K562 (cell line): ENCODE results near the gene KCNJ9. TPM values are rescaled to one million over a fixed set of nuclear protein-coding genes. Genes with fewer than 3 reads are reported as not detected.

ENCODE experiments used
- ATAC-seq: fragments of 200-7000 bp; cut with Tn5 transposase; 3 replicates; pipeline ENCODE4 v1.9.1; 2020; ENCODE audit warnings: moderate library complexity
- BruUV-seq: library from RNA; stranded (reverse); fragments of 400-500 nt; replicated peaks from 2 replicates; lab custom pipeline; 2021; lab: Mats Ljungman, UMichigan
- CTCF ChIA-PET: fragments of 300-600 bp; formaldehyde crosslinking; extraction: SDS; loops from one replicate; lab custom pipeline; 2021; ENCODE audit warnings: low intra/inter-chr PET ratio; lab: Yijun Ruan, JAX
- POLR2A ChIA-PET: fragments of 300-600, 350-650 bp; sonication (Branson Sonifier 250); formaldehyde crosslinking; extraction: SDS; loops from one replicate; lab custom pipeline; 2021; ENCODE audit warnings: antibody characterized with exemption, inconsistent platforms; lab: Yijun Ruan, JAX
- DNase-seq, 4 experiments: peaks; one replicate each; pipeline versions ENCODE4 v3.0.0 to v3.0.0-alpha.2; 2011 to 2018; ENCODE audit warnings: low spot score in 3 of 4, mixed read lengths in 3 of 4; ENCODE audit errors: extremely low read depth in 1 of 4
- FAIRE-seq: peaks from 2 replicates; lab custom pipeline; 2011; peaks lifted over from hg19 to GRCh38; lab: Jason Lieb, UNC
- H2AFZ ChIP-seq: 2 replicates; pipeline ENCODE4 v1.6.0; 2011; ENCODE audit warnings: low read depth, low read length, control low read depth, inconsistent platforms
- H3K27ac ChIP-seq: fragments of 200-600 bp; 3 replicates; pipeline ENCODE4 v1.8.0; 2011; ENCODE audit warnings: low read depth, mild to moderate bottlenecking, control low read depth, inconsistent platforms, low read length, moderate library complexity, mixed read lengths; ENCODE audit errors: extremely low read depth
- H3K27me3 ChIP-seq, 2 experiments: fragments of 300-600 bp in 1 of 2; 2 replicates in 1 of 2; 3 replicates in 1 of 2; pipeline versions ENCODE4 v1.6.0 to v1.8.0; 2011; ENCODE audit warnings: inconsistent platforms in 2 of 2, low read length in 2 of 2, mild to moderate bottlenecking in 1 of 2, mixed read lengths in 1 of 2, moderate library complexity in 1 of 2; ENCODE audit not compliant: control insufficient read depth in 2 of 2, insufficient read depth in 2 of 2
- H3K36me3 ChIP-seq: fragments of 300-600 bp; 3 replicates; pipeline ENCODE4 v1.8.0; 2011; ENCODE audit warnings: mild to moderate bottlenecking, low read length, inconsistent platforms; ENCODE audit not compliant: control insufficient read depth, insufficient read depth
- H3K4me1 ChIP-seq, 2 experiments: fragments of 200-600 bp in 1 of 2; replicated peaks in 1 of 2; 2 replicates in 1 of 2; 3 replicates in 1 of 2; pipeline versions ENCODE4 v1.5.1 to v1.8.0; 2011; ENCODE audit warnings: inconsistent platforms in 2 of 2, low read length in 2 of 2, mild to moderate bottlenecking in 1 of 2, mixed read lengths in 1 of 2, moderate library complexity in 1 of 2; ENCODE audit not compliant: control insufficient read depth in 2 of 2, insufficient read depth in 2 of 2
- H3K4me2 ChIP-seq: 2 replicates; pipeline ENCODE4 v1.6.1; 2011; ENCODE audit warnings: low read length, control low read depth, inconsistent platforms, mixed read lengths; ENCODE audit not compliant: insufficient read depth
- H3K4me3 ChIP-seq: fragments of 200-600 bp; sonication (generic), shearing (Covaris generic); 2 replicates; pipeline ENCODE4 v1.5.1; 2016; ENCODE audit warnings: control low read depth, inconsistent platforms
- H3K79me2 ChIP-seq: fragments of 200-600 bp; 3 replicates; pipeline ENCODE4 v1.8.0; 2011; ENCODE audit warnings: low read length, inconsistent platforms; ENCODE audit not compliant: control insufficient read depth, insufficient read depth
- H3K9ac ChIP-seq, 2 experiments: 2 replicates each; pipeline versions ENCODE4 v1.6.0 to v1.6.1; 2011; ENCODE audit warnings: low read depth in 2 of 2, low read length in 2 of 2, control low read depth in 1 of 2, inconsistent platforms in 1 of 2, mild to moderate bottlenecking in 1 of 2, mixed read lengths in 1 of 2; ENCODE audit not compliant: insufficient read depth in 1 of 2
- H3K9me1 ChIP-seq: one replicate; pipeline ENCODE4 v1.6.0; 2011; ENCODE audit warnings: inconsistent platforms, mild to moderate bottlenecking, low read length, moderate library complexity; ENCODE audit not compliant: control insufficient read depth, insufficient read depth
- H3K9me3 ChIP-seq: replicated peaks from 2 replicates; pipeline ENCODE4 v1.5.1; 2011; ENCODE audit warnings: low read depth, low read length, inconsistent platforms; ENCODE audit not compliant: control insufficient read depth, insufficient read depth
- H4K20me1 ChIP-seq: replicated peaks from 2 replicates; pipeline ENCODE4 v1.6.1; 2011; ENCODE audit warnings: low read length, inconsistent platforms, mixed read lengths; ENCODE audit not compliant: control insufficient read depth, insufficient read depth
- CC2D1A ChIP-seq: fragments of 450-650 bp; IDR thresholded peaks from 2 replicates; pipeline ENCODE4 v1.6.1; 2017; ENCODE audit warnings: mild to moderate bottlenecking
- CHAMP1 ChIP-seq: fragments of 450-650 bp; IDR thresholded peaks from 2 replicates; pipeline ENCODE4 v1.6.1; 2016; ENCODE audit warnings: mild to moderate bottlenecking
- CREBBP ChIP-seq: IDR thresholded peaks from one replicate; pipeline ENCODE4 v1.6.1; 2012; ENCODE audit warnings: low read depth, mild to moderate bottlenecking, control low read depth, inconsistent platforms, low read length
- ELK1 ChIP-seq: sonication (generic); formaldehyde crosslinking; IDR thresholded peaks from 2 replicates; pipeline ENCODE4 v1.8.1; 2022; ENCODE audit warnings: missing genetic modification reagents
- ETV5 ChIP-seq: sonication (generic); formaldehyde crosslinking; IDR thresholded peaks from 2 replicates; pipeline ENCODE4 v1.4.0; 2020; ENCODE audit warnings: low read depth, mild to moderate bottlenecking, missing genetic modification reagents
- EWSR1 ChIP-seq: fragments of 450-650 bp; IDR thresholded peaks from 2 replicates; pipeline ENCODE4 v1.6.1; 2018; ENCODE audit warnings: borderline replicate concordance, mild to moderate bottlenecking, low read depth, moderate library complexity; ENCODE audit not compliant: partially characterized antibody
- IFI16 ChIP-seq: fragments of 250-450 bp; sonication (Bioruptor Pico); IDR thresholded peaks from 2 replicates; pipeline ENCODE4 v2.1.2; 2022; ENCODE audit warnings: mild to moderate bottlenecking, inconsistent platforms
- LEF1 ChIP-seq: fragments of 450-650 bp; IDR thresholded peaks from 2 replicates; pipeline ENCODE4 v1.6.1; 2016; ENCODE audit warnings: mild to moderate bottlenecking
- POLR3A ChIP-seq: IDR thresholded peaks from 2 replicates; pipeline ENCODE4 v1.6.1; 2011; ENCODE audit warnings: borderline replicate concordance, mild to moderate bottlenecking, moderate library complexity; ENCODE audit not compliant: insufficient read length, insufficient read depth; ENCODE audit errors: extremely low read depth
- PPARD ChIP-seq: fragments of 250-450 bp; sonication (Bioruptor Pico); IDR thresholded peaks from 2 replicates; pipeline ENCODE4 v1.8.0; 2022; ENCODE audit warnings: inconsistent platforms, mild to moderate bottlenecking, moderate library complexity
- PURB ChIP-seq: sonication (generic); formaldehyde crosslinking; IDR thresholded peaks from 2 replicates; pipeline ENCODE4 v1.9.0; 2021; ENCODE audit warnings: low read depth, mild to moderate bottlenecking, missing genetic modification reagents
- XRCC5 ChIP-seq: fragments of 200-400 bp; formaldehyde crosslinking; IDR thresholded peaks from 2 replicates; pipeline ENCODE4 v1.6.1; 2017; ENCODE audit warnings: low read depth, mild to moderate bottlenecking, low read length
- ZBTB1 ChIP-seq: sonication (generic); formaldehyde crosslinking; IDR thresholded peaks from 2 replicates; pipeline ENCODE4 v1.8.1; 2023; ENCODE audit warnings: missing genetic modification reagents, low read depth, mild to moderate bottlenecking, borderline replicate concordance
- WGBS: fragments of 100-300 bp; shearing (Covaris generic); methylation state at CpG from one replicate; pipeline ENCODE4 v1.1.6; 2016; ENCODE audit warnings: low coverage, mixed read lengths; ENCODE audit not compliant: insufficient coverage; ENCODE audit errors: missing lambda C conversion rate; 5-methylcytosine and 5-hydroxymethylcytosine counted together
- in situ Hi-C: fragments of 300-500 bp; cut with MboI; formaldehyde crosslinking; loops from 4 replicates; pipeline ENCODE4 v1.15.0; 2018; ENCODE audit warnings: inconsistent platforms, mixed read lengths
- intact Hi-C: fragments of 100-400 bp; cut with micrococcal nuclease; formaldehyde crosslinking; loops from 2 replicates; pipeline ENCODE4 v1.14.2; 2022
- polyA plus RNA-seq, 8 experiments: library from polyadenylated mRNA; depleted of rRNA in 4 of 8; stranded (reverse) in 5 of 8; unstranded in 3 of 8; fragments of >200 nt; fragmentation: Nextera tagmentation in 2 of 8; fragmentation: Illumina TruSeq in 1 of 8; extraction: Ambion mirVana in 2 of 8; extraction: Trizol in 1 of 8; gene quantifications; 2 replicates each; pipeline versions ENCODE4 v1.2.1 to v1.2.3, GENCODE V29; 2011 to 2014; ENCODE audit warnings: inconsistent platforms in 1 of 8, missing spikeins in 1 of 8
- total RNA-seq, 7 experiments: library from RNA; depleted of rRNA in 6 of 7; stranded (reverse); fragments of >200 nt in 6 of 7; fragmentation: Illumina TruSeq in 2 of 7; extraction: Trizol in 2 of 7; gene quantifications; 2 replicates each; pipeline versions ENCODE4 v1.2.1 to v1.2.3, GENCODE V29; 2011 to 2021; ENCODE audit warnings: low replicate concordance in 1 of 7
- TF ChIP-seq, protein P1 (sequence below): fragments of 250-450 bp; sonication (Bioruptor Pico); IDR thresholded peaks from 2 replicates; pipeline ENCODE4 v1.5.0; 2021; ENCODE audit warnings: mild to moderate bottlenecking, moderate library complexity

Gene KCNJ9
- total and polyA plus RNA-seq, 9 of the 15 experiments (the other 6 are each of a cell fraction or from before 2014, with no cell fraction given) = not detected

DNA sequence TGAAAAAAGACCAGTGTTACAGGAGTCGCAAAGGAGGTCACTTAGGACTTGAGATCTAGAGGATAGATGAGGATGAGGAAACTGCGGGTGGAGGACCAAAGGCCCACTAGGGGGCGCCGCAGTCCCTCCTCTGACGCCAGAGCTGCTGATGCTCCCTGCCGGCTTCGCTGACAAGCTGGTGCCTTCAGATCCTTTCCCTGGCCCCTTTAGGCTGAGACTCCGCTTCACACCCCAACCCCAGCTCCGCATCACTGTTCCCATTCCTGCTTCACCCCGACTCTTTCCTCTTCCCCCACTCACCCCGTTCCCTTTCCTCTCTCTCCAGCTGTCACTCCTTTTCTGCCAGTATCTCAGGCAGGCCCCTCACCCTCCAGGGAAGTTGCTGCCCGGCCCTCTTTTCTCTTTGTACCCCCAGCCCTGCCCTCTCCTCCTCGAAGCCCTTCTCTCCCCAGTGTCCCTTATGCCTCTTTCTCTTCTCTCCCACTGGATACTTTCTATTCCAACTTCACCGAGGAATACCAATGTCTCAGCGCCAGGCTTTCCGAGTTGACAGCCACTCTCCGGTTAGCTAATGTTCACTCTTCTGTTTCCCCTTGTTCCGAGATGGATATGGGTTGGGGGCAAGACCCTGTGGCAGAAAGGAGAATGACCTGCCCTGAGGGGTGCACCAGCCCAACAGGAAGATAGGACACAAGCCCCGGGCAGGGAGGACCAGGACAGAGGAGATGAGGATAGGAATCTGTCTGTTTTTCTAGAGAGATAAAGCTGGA lies 4.5 kb downstream of the KCNJ9 start:
- Histone ChIP-seq H3K4me3 (no peak overlapping the region), H3K27me3 (peaks cover 4 to 18% of the 10 kb centered on the region in 2 experiments; a peak in 3 of 5 replicates), H3K36me3 (no peaks in the 10 kb centered on the region), H3K4me2 (no peak overlapping the region), H3K9me3 (no peaks in the 10 kb centered on the region), H3K79me2 (no peaks in the 10 kb centered on the region), H2AFZ (no peak overlapping the region), H3K4me1 (peaks cover 0 to 16% of the 10 kb centered on the region in 2 experiments; a peak in 1 of 5 replicates), H3K9me1 (no peaks in the 10 kb centered on the region), H3K27ac (no peak overlapping the region), H3K9ac (no peak overlapping the region), H4K20me1 (peaks cover 7% of the 10 kb centered on the region; the same call in 1 of the 2 replicates)
- ChIA-PET POLR2A (interaction anchor here (0.6 to 1.6 kb wide), 6 partner anchors 11 to 205 kb away, joined by 3 to 7 read pairs (median 4); no protein-coding TSS in a partner anchor), CTCF (interaction anchor here (0.7 to 1.6 kb wide), 8 partner anchors 13 to 986 kb away, joined by 3 to 10 read pairs (median 4); partner anchors contain the start of gene IGSF8)
- BruUV-seq = no TSS peak
- DNase-seq = peak; percentile 86 to 90 (median 88)
- in situ Hi-C loops (no loop called here), intact Hi-C loops (loop anchor here (1.0 kb wide), 2 partner anchors 77 to 290 kb away; no protein-coding TSS in a partner anchor)
- WGBS = 22% methylated on average over 18 of the region's 19 CpGs
- peak; percentile 97 for ATAC-seq
- peak; percentile 92 for FAIRE-seq
- TF ChIP-seq XRCC5 (0 out of 2 replicates have a peak, but pooled peaks have one; percentile 64), EWSR1 (no peak), PURB (no peak), IFI16 (CRISPR knock-in tag) (no peak), LEF1 (no peak), ETV5 (CRISPR knock-in tag) (no peak), ZBTB1 (CRISPR knock-in tag) (no peak), POLR3A (no peak), CREBBP (no peak), PPARD (CRISPR knock-in tag) (no peak), CC2D1A (0 out of 2 replicates have a peak, but pooled peaks have one; percentile 38), CHAMP1 (no peak), ELK1 (no peak)
- TF ChIP-seq, protein P1, sequence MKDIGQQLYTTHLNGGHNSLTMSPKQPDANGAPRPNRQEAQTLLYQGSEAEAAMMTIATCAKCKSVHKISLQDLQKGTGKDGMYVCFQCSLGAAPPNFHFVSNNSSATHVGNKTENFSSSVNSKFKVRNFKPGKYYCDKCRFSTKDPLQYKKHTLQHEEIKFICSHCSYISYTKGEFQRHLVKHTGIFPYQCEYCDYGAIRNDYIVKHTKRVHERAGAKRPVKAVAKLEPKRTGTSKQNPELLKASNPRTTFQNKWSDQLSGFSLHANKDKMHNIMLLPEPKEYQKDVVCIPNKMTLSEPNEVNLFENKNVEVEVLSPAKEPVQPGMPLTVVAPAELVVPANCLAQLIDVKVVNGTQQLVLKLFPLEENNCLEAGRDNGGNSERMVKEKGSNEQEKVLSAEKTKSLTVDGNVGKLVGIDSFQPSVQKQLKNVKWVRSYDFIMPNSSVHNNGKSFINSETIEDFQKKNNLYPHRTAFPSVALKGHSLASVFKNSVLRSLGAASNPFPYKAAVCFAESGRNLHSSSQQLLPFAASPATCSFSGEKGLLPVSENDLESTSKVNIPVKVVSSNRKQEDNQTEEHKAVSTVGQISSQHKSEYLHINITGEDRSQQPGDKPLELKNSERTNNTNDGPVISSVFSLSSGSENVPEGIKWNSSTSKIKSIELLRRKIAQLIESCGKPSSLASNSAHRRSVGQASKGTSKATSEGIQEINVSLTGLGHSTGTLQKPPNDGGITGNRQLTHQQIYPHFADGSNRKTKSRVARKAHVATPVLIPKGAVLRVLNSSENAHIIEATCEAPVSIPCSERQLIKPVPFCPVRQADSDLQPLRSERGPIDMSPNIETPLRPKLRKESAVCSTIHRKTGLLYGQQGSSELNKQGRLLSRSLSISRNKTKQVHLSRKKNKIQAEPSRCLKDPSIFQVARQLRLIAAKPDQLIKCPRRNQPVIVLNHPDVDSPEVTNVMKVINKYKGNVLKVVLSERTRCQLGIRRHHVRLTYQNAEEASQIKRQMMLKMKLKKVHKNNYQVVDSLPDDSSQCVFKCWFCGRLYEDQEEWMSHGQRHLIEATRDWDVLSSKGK (CRISPR knock-in tag) = no peak
